ENCODE measurements around the gene TNFAIP2.

TNFAIP2 gene, protein sequence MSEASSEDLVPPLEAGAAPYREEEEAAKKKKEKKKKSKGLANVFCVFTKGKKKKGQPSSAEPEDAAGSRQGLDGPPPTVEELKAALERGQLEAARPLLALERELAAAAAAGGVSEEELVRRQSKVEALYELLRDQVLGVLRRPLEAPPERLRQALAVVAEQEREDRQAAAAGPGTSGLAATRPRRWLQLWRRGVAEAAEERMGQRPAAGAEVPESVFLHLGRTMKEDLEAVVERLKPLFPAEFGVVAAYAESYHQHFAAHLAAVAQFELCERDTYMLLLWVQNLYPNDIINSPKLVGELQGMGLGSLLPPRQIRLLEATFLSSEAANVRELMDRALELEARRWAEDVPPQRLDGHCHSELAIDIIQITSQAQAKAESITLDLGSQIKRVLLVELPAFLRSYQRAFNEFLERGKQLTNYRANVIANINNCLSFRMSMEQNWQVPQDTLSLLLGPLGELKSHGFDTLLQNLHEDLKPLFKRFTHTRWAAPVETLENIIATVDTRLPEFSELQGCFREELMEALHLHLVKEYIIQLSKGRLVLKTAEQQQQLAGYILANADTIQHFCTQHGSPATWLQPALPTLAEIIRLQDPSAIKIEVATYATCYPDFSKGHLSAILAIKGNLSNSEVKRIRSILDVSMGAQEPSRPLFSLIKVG

GRCh38 chr14:103122947-103123633 lies at the start of gene TNFAIP2:
Gene TNFAIP2, plus strand, starts transcription at chr14:103123461. Its CDS starts 2,997 bp downstream, at chr14:103126458.
- no peak for DNase-seq (ENCODE audit: low spot score)

- DNase-seq (ENCODE audit: low spot score), result no peak
Observed at GRCh38 chr14:103073876-103074728, 49.2 kb upstream of the TNFAIP2 start.

- DNase-seq (ENCODE audit: low spot score), result no peak
Observed at GRCh38 chr14:103074729-103075367, 48.4 kb upstream of the TNFAIP2 start.

GRCh38 chr14:103078420-103078749 lies 44.9 kb upstream of the TNFAIP2 start:
- peak; percentile 76 for DNase-seq (ENCODE audit: low spot score)

DNA sequence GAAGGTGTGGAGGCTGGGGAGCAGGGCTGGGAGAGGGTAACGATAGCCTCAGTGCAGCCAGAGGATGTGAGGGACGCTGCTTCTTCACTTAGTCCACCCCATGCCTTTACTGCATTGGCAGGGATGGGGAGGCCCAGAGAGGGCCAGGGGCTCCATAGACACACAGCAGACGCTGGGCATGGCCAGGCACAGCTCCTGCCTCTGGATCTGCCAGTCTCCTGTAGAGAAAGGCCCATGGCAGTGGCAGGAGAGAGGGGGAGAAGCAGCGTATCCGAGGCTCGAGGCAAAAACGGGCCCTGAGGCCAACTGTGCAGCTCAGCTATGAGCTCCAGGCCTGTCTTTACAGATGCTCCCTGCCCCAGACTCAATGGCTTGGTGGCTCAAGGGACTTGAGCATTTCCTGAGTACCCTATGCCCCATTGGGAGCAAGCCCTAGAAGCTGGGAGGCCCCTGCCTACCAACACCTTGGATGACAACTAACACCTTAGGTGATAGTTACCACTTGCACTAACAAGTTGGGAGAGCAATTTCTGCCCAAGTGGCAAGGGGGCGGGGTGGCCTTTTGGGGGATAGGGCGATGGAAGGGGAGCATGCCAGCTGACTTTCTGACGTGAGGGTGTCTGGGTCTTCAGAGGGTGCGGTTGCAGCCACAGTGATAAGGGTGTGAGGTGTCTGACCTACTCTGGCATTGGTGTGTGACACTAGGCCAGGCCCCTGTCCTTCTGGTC lies 44.2 kb upstream of the TNFAIP2 start:
- no peak for DNase-seq (ENCODE audit: low spot score)

GRCh38 chr14:103081951-103082350 lies 41.3 kb upstream of the TNFAIP2 start:
- DNase-seq (ENCODE audit: low spot score), result no peak

DNA sequence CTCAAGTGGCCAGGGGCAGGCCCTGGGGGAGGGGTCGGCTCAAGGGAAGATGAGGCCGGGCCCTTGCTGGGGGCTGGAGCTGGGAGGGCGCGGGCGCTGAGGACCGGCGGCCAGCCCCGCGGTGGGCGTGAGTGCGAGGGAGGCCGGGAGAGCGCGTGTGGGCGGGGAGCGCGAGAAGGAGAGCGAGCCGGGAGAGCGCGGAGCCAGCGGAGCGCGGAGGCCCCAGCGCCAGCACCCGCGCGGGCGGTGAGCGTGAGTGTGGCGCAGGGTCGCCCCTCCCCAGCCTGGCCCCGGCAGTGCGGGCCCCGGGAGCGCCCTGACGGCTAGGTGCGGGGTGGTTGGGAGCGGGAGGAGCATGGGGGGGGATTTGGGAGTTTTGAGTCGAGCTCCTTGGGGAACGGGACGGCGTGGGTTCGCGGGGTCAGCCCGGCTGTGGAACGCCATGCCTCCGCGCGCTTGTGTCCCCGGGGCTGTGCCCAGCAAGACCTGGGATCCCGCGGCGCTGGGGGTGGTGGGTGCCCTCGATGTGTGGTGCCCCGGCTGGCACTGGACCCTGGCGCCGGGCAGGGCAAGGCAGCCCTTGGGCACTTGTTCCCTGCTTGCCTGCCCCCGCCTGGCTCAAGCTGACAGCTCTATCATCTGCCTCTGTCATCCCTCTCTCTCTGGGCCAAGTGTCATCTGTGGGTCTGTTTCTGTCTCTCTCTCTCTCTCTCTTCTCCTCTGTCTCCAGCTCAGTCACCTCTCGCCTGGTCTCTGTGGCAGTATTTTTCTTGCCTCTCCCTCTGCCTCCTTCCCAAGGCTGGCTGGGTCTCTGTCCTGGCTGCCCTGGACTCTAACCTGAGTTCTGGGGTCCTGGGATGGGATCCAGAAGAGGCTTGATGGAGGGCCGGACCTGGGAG lies 39.0 kb upstream of the TNFAIP2 start, which contains the start of gene LBHD2:
LBHD2 (plus strand) TSS at position 190 of the 899 bp plus-strand sequence. CDS start 1,803 bp downstream, outside the sequence.
- no peak for DNase-seq (ENCODE audit: low spot score)

- no peak for DNase-seq (ENCODE audit: low spot score)
Observed at GRCh38 chr14:103085106-103086091, 37.9 kb upstream of the TNFAIP2 start.

- no peak for DNase-seq (ENCODE audit: low spot score)
Observed at GRCh38 chr14:103086771-103087342, 36.4 kb upstream of the TNFAIP2 start.

- DNase-seq (ENCODE audit: low spot score), result no peak
Observed at GRCh38 chr14:103087343-103087835, 35.9 kb upstream of the TNFAIP2 start.

DNA sequence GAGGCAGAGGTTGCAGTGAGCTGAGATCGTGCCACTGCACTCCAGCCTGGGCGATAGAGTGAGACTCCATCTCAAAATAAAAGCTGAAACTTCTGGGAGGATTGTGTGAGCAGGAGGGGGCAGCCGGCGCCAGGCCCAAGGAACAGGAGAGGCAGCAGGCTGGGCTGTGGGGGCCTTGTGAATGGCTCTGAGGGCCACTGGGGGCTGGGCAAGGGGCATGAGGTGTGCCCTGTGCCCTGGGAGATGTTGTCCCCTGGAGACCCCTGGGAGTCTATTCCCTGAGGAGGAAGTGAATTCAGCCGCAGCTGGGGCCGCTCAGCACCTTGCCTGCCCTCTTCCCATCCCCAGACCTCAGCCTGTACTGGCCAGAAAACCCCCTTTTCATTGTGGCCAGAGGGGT lies 34.3 kb upstream of the TNFAIP2 start:
- DNase-seq (ENCODE audit: low spot score), result no peak

DNA sequence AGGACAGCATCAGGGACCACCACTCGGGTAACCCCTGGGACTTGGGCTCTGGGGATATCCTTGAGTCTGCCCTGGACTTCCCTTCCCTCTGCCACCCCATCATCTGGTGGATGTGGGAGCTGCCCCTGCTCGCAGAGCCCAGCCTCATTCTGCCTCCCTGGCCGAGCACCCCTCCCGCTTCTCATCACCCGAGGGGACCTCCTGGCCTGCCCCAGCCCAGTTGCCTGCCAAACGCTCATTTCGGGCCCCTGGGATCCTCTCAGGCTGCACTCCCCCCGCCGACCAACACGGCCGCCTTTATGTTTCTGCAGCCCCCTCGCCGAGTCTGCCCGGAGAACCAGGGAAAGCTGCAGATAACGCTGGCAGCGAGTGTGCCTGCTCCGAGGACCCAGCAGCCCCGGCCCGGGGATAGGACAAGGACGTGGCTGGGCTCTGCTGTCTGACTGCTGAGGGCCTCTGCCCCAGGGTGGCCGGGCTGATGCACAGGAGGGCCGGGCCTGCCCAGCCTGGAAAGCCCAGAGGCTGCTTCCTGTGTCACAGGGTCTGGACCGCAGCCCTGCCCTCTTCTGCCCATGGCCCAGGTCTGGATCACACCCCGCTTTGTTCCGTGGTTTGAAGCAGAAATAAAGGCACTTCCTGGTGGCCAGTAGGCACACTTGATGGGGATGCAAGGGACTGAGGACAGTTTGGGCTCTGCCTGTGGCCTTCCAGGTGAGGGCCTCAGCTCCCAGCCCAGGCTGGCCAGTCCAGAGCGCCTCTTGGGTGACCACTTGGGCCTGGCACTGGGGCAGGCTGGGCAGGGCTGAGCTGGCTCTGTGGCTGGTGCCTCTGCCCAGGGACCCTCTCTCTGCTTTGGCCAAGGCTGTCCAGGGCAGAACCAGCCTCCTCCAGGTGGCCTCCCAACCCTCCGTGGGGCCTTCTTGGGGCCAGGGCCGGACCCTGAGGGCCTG lies 33.6 kb upstream of the TNFAIP2 start:
- no peak for DNase-seq (ENCODE audit: low spot score)

DNA sequence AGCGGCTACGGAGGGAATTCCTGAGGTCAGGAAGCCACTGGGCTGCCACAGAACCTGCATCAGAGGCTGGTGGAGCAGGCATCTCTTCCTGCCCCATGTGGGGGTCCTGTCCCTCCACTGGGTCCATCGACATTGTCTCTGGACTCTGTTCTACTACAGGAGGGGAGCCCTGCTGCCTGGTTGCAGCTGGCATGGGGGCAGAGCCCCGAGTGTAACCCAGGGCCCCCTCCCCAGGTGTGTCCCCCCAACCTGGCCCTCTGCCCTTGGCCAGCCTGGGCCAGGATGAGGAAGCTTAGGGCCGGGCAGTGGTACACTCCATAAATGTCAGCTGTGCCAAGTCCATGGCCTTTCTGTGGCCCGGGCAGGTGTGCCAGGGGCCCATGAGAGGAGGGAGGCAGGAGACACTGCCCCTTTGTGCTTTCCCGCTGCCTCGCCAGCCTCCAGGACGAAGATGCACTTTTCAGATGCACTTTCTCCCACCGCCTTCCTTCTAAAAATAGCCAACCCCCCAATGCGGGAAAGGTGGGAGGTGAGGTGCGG lies 32.7 kb upstream of the TNFAIP2 start:
- DNase-seq (ENCODE audit: low spot score), result no peak

GRCh38 chr14:103091041-103091882 lies 32.0 kb upstream of the TNFAIP2 start:
- DNase-seq (ENCODE audit: low spot score), result no peak

- DNase-seq (ENCODE audit: low spot score), result no peak
Observed at GRCh38 chr14:103091883-103092222, 31.4 kb upstream of the TNFAIP2 start.
